ENCODE results near the gene SRGN.

The SRGN gene

GRCh38 chr10:69051710-69052487, 36.0 kb upstream of the SRGN start:
- DNase-seq (ENCODE audit: low read depth in 1 of 2, low spot score in 1 of 2), result no peak
- TF ChIP-seq POLR2AphosphoS5 (IDR thresholded peaks at IDR 0.05; ENCODE audit: low read depth) (no peak), SPI1 (IDR thresholded peaks at IDR 0.05; ENCODE audit: borderline replicate concordance, low read depth) (no peak), GABPA (IDR thresholded peaks at IDR 0.05; ENCODE audit: low read depth) (no peak)
- TF ChIP-seq, protein P1, sequence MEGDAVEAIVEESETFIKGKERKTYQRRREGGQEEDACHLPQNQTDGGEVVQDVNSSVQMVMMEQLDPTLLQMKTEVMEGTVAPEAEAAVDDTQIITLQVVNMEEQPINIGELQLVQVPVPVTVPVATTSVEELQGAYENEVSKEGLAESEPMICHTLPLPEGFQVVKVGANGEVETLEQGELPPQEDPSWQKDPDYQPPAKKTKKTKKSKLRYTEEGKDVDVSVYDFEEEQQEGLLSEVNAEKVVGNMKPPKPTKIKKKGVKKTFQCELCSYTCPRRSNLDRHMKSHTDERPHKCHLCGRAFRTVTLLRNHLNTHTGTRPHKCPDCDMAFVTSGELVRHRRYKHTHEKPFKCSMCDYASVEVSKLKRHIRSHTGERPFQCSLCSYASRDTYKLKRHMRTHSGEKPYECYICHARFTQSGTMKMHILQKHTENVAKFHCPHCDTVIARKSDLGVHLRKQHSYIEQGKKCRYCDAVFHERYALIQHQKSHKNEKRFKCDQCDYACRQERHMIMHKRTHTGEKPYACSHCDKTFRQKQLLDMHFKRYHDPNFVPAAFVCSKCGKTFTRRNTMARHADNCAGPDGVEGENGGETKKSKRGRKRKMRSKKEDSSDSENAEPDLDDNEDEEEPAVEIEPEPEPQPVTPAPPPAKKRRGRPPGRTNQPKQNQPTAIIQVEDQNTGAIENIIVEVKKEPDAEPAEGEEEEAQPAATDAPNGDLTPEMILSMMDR (IDR thresholded peaks at IDR 0.05; ENCODE audit: insufficient read depth, low read length), result no peak
- TF ChIP-seq, protein P2, sequence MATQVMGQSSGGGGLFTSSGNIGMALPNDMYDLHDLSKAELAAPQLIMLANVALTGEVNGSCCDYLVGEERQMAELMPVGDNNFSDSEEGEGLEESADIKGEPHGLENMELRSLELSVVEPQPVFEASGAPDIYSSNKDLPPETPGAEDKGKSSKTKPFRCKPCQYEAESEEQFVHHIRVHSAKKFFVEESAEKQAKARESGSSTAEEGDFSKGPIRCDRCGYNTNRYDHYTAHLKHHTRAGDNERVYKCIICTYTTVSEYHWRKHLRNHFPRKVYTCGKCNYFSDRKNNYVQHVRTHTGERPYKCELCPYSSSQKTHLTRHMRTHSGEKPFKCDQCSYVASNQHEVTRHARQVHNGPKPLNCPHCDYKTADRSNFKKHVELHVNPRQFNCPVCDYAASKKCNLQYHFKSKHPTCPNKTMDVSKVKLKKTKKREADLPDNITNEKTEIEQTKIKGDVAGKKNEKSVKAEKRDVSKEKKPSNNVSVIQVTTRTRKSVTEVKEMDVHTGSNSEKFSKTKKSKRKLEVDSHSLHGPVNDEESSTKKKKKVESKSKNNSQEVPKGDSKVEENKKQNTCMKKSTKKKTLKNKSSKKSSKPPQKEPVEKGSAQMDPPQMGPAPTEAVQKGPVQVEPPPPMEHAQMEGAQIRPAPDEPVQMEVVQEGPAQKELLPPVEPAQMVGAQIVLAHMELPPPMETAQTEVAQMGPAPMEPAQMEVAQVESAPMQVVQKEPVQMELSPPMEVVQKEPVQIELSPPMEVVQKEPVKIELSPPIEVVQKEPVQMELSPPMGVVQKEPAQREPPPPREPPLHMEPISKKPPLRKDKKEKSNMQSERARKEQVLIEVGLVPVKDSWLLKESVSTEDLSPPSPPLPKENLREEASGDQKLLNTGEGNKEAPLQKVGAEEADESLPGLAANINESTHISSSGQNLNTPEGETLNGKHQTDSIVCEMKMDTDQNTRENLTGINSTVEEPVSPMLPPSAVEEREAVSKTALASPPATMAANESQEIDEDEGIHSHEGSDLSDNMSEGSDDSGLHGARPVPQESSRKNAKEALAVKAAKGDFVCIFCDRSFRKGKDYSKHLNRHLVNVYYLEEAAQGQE (IDR thresholded peaks at IDR 0.05; ENCODE audit: insufficient replicate concordance, low read depth), result no peak
- Histone ChIP-seq H3K27me3 (ENCODE audit: insufficient read depth, poor library complexity, severe bottlenecking) (no peaks in the 10 kb centered on the region), H3K4me3 (replicated peaks; ENCODE audit: insufficient read depth, low read length) (no peak overlapping the region), H3K27ac (replicated peaks) (no peak overlapping the region; the same call in 1 of the 2 replicates)

GRCh38 chr10:69052736-69053135, 35.2 kb upstream of the SRGN start:
- Histone ChIP-seq H3K27ac (replicated peaks) (no peak overlapping the region), H3K27me3 (ENCODE audit: insufficient read depth, poor library complexity, severe bottlenecking) (no peaks in the 10 kb centered on the region), H3K4me3 (replicated peaks; ENCODE audit: insufficient read depth, low read length) (no peak overlapping the region)
- no peak for DNase-seq (ENCODE audit: low read depth in 1 of 2, low spot score in 1 of 2)
- TF ChIP-seq, protein P2 (IDR thresholded peaks at IDR 0.05; ENCODE audit: insufficient replicate concordance, low read depth), result no peak
- TF ChIP-seq POLR2AphosphoS5 (IDR thresholded peaks at IDR 0.05; ENCODE audit: low read depth) (no peak), SPI1 (IDR thresholded peaks at IDR 0.05; ENCODE audit: borderline replicate concordance, low read depth) (no peak), GABPA (IDR thresholded peaks at IDR 0.05; ENCODE audit: low read depth) (no peak)
- TF ChIP-seq, protein P1 (IDR thresholded peaks at IDR 0.05; ENCODE audit: insufficient read depth, low read length), result no peak

DNA sequence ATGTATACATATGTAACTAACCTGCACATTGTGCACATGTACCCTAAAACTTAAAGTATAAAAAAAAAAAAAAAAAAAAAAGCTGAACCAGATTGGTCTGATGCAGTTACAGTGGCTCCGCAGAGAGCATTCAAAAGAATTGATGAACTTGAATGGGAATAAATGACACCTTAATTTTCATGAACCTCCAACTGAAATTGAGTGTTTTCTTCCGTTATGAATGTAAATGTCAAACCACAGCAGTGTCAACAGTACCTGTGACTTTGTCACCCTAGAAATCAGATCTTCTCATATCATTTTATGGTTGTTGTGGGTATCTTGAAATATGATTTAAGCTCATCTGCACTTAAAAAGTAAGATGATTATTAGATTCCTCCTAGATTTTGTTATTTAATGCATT, 32.7 kb upstream of the SRGN start:
- Histone ChIP-seq H3K27me3 (ENCODE audit: insufficient read depth, poor library complexity, severe bottlenecking) (no peaks in the 10 kb centered on the region), H3K4me3 (replicated peaks; ENCODE audit: insufficient read depth, low read length) (no peak overlapping the region), H3K27ac (replicated peaks) (peak overlapping the region; percentile 97; the same call in 1 of the 2 replicates)
- TF ChIP-seq GABPA (IDR thresholded peaks at IDR 0.05; ENCODE audit: low read depth) (no peak), POLR2AphosphoS5 (IDR thresholded peaks at IDR 0.05; ENCODE audit: low read depth) (no peak), SPI1 (IDR thresholded peaks at IDR 0.05; ENCODE audit: borderline replicate concordance, low read depth) (no peak)
- TF ChIP-seq, protein P2 (IDR thresholded peaks at IDR 0.05; ENCODE audit: insufficient replicate concordance, low read depth), result no peak
- TF ChIP-seq, protein P1 (IDR thresholded peaks at IDR 0.05; ENCODE audit: insufficient read depth, low read length), result no peak
- no peak for DNase-seq (ENCODE audit: low read depth in 1 of 2, low spot score in 1 of 2)

All from HL-60 (cell line).